Measurements from ENCODE around the gene CES4A.

The CES4A gene

DNA sequence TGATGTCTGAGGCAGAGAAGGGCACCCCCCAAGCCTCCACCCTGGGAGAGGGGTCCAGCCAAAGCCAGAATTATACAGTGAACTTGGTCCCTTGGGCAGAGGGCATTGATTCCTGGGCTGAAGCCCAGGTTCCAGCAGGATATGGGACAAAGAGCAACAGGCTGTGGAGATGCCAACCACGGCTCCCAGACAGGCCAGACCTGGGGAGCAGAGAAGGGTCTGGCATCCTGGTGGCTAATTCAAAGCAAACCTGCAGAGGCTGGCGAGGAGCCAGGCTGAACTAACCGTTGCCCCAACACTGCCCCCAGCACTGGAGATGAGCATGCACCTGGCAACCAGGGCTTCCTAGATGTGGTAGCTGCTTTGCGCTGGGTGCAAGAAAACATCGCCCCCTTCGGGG is 24.3 kb upstream of the CES4A start:
- no peak for ATAC-seq
- TF ChIP-seq GLIS3 (CRISPR knock-in tag; IDR thresholded peaks at IDR 0.05): no peak
- TF ChIP-seq TSHZ2 (CRISPR knock-in tag; IDR thresholded peaks at IDR 0.05): no peak
- no peak for TF ChIP-seq ARNTL (CRISPR knock-in tag; IDR thresholded peaks at IDR 0.05; ENCODE audit: borderline replicate concordance, low read depth)
- TF ChIP-seq, protein P1, sequence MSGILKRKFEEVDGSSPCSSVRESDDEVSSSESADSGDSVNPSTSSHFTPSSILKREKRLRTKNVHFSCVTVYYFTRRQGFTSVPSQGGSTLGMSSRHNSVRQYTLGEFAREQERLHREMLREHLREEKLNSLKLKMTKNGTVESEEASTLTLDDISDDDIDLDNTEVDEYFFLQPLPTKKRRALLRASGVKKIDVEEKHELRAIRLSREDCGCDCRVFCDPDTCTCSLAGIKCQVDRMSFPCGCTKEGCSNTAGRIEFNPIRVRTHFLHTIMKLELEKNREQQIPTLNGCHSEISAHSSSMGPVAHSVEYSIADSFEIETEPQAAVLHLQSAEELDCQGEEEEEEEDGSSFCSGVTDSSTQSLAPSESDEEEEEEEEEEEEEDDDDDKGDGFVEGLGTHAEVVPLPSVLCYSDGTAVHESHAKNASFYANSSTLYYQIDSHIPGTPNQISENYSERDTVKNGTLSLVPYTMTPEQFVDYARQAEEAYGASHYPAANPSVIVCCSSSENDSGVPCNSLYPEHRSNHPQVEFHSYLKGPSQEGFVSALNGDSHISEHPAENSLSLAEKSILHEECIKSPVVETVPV (CRISPR knock-in tag; IDR thresholded peaks at IDR 0.05): no peak
- no peak for TF ChIP-seq PATZ1 (CRISPR knock-in tag; IDR thresholded peaks at IDR 0.05; ENCODE audit: borderline replicate concordance)
- no peak for TF ChIP-seq ZC3H10 (CRISPR knock-in tag; IDR thresholded peaks at IDR 0.05)
- TF ChIP-seq, protein P2, sequence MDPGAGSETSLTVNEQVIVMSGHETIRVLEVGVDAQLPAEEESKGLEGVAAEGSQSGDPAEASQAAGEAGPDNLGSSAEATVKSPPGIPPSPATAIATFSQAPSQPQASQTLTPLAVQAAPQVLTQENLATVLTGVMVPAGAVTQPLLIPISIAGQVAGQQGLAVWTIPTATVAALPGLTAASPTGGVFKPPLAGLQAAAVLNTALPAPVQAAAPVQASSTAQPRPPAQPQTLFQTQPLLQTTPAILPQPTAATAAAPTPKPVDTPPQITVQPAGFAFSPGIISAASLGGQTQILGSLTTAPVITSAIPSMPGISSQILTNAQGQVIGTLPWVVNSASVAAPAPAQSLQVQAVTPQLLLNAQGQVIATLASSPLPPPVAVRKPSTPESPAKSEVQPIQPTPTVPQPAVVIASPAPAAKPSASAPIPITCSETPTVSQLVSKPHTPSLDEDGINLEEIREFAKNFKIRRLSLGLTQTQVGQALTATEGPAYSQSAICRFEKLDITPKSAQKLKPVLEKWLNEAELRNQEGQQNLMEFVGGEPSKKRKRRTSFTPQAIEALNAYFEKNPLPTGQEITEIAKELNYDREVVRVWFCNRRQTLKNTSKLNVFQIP (CRISPR knock-in tag; IDR thresholded peaks at IDR 0.05; ENCODE audit: borderline replicate concordance, low read depth): no peak
- TF ChIP-seq, protein P3, sequence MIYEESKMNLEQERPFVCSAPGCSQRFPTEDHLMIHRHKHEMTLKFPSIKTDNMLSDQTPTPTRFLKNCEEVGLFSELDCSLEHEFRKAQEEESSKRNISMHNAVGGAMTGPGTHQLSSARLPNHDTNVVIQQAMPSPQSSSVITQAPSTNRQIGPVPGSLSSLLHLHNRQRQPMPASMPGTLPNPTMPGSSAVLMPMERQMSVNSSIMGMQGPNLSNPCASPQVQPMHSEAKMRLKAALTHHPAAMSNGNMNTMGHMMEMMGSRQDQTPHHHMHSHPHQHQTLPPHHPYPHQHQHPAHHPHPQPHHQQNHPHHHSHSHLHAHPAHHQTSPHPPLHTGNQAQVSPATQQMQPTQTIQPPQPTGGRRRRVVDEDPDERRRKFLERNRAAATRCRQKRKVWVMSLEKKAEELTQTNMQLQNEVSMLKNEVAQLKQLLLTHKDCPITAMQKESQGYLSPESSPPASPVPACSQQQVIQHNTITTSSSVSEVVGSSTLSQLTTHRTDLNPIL (CRISPR knock-in tag; IDR thresholded peaks at IDR 0.05; ENCODE audit: low read depth): no peak

- ATAC-seq: no peak
- TF ChIP-seq ZFP3 (CRISPR knock-in tag; IDR thresholded peaks at IDR 0.05): no peak
- no peak for TF ChIP-seq TCF4 (CRISPR knock-in tag; IDR thresholded peaks at IDR 0.05; ENCODE audit: borderline replicate concordance)
- no peak for TF ChIP-seq ZNF565 (CRISPR knock-in tag; conservative IDR thresholded peaks at IDR 0.05; ENCODE audit: low read depth)
- no peak for TF ChIP-seq ZNF8 (CRISPR knock-in tag; IDR thresholded peaks at IDR 0.05)
- no peak for TF ChIP-seq PPARA (CRISPR knock-in tag; IDR thresholded peaks at IDR 0.05; ENCODE audit: borderline replicate concordance)
- TF ChIP-seq ZC3H10 (CRISPR knock-in tag; IDR thresholded peaks at IDR 0.05): no peak
- TF ChIP-seq ZFP30 (CRISPR knock-in tag; IDR thresholded peaks at IDR 0.05): no peak
- no peak for TF ChIP-seq PATZ1 (CRISPR knock-in tag; IDR thresholded peaks at IDR 0.05; ENCODE audit: borderline replicate concordance)
- TF ChIP-seq TOX (CRISPR knock-in tag; IDR thresholded peaks at IDR 0.05; ENCODE audit: borderline replicate concordance): no peak
- TF ChIP-seq ISL1 (CRISPR knock-in tag; IDR thresholded peaks at IDR 0.05): no peak
- no peak for TF ChIP-seq BACH2 (CRISPR knock-in tag; IDR thresholded peaks at IDR 0.05; ENCODE audit: borderline replicate concordance)
- TF ChIP-seq CSDC2 (CRISPR knock-in tag; IDR thresholded peaks at IDR 0.05): no peak
- no peak for TF ChIP-seq ESRRG (CRISPR knock-in tag; IDR thresholded peaks at IDR 0.05)
- TF ChIP-seq, protein P1 (CRISPR knock-in tag; IDR thresholded peaks at IDR 0.05): no peak
These were observed 19.5 kb upstream of the CES4A start for GRCh38 chr16:66968847-66969246.
